Measurements from ENCODE around the gene TAPT1.
"Not testable (repeated sequence)": the region's sequence is repeated elsewhere in the genome, so short reads cannot be mapped to it uniquely, and the experiment has no call there.

Gene TAPT1

GRCh38 chr4:16168710-16169388 lies 57.4 kb downstream of the TAPT1 start:
- no peak for DNase-seq

DNA sequence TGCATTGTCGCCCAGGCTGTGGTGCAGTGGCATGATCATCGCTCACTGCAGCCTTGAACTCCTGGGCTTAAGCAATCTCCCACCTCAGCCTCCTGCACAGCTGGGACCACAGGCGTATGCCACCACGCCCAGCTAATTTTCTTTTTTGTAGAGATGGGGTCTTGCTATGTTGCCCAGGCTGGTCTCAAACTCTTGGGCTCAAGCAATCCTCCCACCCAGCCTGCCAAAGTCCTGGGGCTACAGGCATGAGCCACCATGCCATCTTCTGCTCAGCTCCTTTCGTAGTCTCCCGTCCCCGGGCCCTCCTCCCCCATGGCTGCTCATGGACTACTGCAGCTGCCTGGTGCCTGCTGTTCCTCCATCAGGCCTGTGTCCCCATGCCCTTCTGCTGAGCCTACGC lies 58.1 kb downstream of the TAPT1 start:
- no peak for DNase-seq

DNA sequence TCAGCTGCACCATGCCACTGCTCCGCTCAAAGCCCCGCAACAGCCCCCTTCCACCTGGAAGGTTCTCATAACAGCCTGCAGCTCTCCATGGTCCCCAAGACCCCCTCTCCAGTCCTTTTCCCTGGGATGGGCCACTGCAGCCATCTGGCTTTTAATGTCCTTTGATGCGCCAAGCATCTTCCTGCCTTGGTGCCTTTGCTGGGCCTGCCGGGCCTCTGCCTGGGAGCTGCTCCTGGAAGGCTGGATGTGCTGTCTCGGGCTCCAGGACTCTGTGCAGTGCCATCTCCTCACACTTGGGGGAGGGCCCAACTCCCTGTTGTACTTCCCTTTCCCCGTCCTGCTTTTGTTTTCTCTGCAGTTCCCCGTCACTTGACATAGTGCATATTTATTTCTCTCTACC lies 60.3 kb downstream of the TAPT1 start:
- no peak for DNase-seq

DNA sequence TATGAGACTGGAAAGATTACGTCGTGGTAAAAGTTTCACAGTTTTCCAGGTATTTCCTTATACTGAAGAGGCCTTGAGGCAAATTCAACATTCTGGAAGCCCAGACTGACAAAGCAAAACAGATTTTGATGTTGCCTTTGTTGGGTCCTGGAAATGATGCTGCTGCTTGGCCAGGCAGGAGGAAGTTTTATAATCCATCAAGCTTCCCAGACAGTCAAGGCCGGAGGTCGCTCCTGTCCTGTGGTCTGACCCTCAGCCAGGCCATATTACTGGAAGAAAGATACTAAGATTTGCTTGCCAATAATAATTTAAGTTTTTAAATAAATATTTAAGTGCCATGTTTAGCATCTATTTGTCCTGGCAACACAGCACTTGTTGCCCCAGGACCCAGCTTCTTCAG lies 63.4 kb downstream of the TAPT1 start:
- DNase-seq: no peak

DNA sequence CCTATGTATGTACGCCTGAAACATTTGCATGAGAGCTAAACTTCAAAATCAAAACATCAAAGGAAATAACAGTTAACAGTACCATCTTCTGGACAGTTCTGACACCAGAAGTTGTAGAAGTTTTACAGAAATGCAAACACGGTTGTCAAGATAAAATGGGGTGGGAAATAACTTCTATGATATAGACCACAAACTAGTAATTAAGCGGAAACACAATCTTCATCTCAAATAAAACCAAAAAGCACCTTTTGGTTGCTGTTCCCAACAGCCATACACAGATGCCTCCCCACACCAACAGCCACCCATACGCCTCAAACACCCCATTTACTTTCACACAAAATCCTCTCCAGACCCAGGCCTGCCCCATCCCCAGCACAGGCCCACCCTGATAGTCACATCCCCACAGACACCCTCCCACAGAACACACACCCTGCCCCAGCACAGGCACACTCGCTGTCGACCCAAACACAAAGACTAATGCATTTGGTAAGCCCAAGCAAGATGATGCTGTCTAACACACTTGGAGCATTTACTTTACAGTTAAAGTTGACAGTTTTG lies 64.3 kb downstream of the TAPT1 start:
- no peak for DNase-seq

DNA sequence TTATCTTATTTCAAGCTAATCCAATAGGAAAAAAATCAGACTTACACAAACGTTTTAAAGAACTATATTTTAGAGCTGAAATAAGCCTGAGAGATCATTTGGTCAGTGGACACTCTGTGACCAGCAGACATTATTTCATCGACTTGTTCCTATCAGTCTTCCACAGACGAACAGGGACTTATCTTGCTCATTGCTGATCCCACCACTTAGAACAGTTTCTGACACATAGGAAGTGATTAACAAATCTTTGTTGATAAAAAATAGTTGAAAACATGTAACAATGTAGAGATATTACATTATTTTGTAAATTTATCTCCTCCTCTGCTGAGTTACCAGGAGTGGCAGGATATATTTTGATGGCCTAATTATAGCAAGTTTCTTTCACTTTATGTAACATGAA lies 65.8 kb downstream of the TAPT1 start:
- DNase-seq: no peak

- DNase-seq: no peak
Measured at GRCh38 chr4:16159286-16159685, 67.0 kb downstream of the TAPT1 start.

- no peak for DNase-seq
Measured at GRCh38 chr4:16158504-16158852, 67.8 kb downstream of the TAPT1 start.

- no peak for DNase-seq
Measured at GRCh38 chr4:16157609-16158503, 68.4 kb downstream of the TAPT1 start.

DNA sequence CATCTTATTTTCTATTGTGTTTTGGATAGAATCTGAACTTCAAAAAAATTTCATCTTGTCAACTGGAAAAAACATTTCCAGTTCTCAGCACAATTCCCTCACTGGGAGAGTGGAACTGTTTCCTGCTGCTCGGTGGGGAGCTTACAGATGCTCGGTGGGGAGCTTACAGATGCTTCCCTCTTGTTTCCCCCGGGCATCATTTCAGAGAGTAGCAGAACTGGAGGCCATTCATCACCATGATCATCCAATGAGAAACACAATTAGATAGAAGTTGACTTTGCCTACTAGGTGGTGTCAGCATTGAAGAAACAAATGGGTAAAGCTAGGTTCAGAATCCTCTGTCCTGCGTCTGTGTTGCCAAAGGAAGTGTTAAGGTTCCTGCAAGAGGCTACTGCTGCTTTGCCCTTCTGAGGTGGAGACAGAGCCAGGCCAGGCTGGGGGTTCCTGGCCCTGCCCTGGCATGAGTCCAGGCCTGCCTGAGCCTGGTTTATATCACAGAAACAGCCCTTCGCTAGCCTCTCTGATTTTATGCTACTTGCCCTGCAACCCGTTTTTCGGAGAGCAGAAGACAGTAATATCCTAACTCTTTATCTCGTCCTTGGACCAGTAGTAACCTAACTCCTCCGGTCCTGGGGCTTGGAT lies 70.6 kb downstream of the TAPT1 start:
- DNase-seq: no peak

- DNase-seq: no peak
Measured at GRCh38 chr4:16154451-16154850, 71.8 kb downstream of the TAPT1 start.

GRCh38 chr4:16150716-16151115 lies 75.6 kb downstream of the TAPT1 start:
- no peak for DNase-seq

DNA sequence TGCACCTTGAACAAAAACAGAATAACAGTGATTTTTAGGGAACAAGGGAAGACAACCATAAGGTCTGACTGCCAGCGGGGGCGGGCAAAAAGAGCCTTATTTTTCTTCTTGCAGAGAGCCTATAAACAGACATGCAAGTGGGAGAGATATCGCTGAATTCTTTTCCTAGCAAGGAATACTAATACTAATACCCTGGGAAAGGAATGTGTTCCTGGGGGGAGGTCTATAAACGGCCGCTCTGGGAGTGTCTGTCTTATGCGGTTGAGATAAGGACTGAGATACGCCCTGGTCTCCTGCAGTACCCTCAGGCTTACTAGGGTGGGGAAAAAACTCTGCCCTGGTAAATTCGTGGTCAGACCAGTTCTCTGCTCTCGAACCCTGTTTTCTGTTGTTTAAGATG lies 81.4 kb downstream of the TAPT1 start:
- not testable (repeated sequence) for DNase-seq

GRCh38 chr4:16142598-16143310 lies 83.5 kb downstream of the TAPT1 start:
- DNase-seq: no peak

GRCh38 chr4:16140879-16141249 lies 85.4 kb downstream of the TAPT1 start:
- DNase-seq: no peak

GRCh38 chr4:16140231-16140878 lies 85.9 kb downstream of the TAPT1 start:
- DNase-seq: no peak

GRCh38 chr4:16139066-16139945 lies 87.0 kb downstream of the TAPT1 start:
- no peak for DNase-seq

- DNase-seq: no peak
Measured at GRCh38 chr4:16136827-16137226, 89.4 kb downstream of the TAPT1 start.

- DNase-seq: no peak
Measured at GRCh38 chr4:16136311-16136710, 90.0 kb downstream of the TAPT1 start.

DNA sequence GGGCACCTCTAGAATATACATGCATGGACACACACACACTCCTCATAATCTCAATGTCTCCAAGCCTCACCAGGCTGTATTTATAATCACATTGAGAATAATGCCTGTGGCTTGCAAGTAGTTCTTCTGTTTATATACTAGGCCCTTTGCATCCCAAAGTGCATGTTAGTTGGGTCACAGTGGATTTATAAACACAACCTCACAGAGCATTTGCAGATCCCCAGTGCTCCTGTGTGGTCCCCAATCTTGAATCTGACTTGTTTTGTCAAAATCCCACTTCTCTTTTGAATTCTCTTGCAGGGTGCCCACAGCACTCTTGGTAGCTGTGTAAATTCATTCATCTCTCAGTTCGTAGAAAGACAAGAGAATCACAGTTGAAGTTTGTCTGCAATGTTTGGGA lies 92.9 kb downstream of the TAPT1 start:
- DNase-seq: no peak

GRCh38 chr4:16131293-16131692 lies 95.0 kb downstream of the TAPT1 start:
- DNase-seq: no peak

DNA sequence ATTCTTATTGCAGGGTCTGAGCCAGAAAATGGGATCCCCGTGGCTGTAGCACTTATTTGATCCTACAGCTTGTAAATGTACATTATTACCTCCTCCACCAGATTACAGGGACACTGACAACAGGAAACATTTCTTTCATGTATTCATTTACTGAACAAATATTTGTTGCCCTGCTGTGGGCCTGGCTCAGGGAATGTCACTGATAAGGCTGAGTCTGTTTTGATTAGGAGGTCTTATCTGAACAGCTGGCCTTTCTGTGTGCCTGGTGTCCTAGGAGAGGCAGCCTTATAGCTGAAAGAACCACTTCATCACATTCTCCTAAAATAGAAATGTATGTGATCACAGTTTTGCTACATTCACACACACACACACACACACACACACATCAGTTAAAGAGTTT lies 96.9 kb downstream of the TAPT1 start:
- no peak for DNase-seq
